Activated T-cell treated with anti-CD3 and anti-CD28 coated beads, Interleukin-2, amount 50 U/mL, for 48 hours (primary cell): ENCODE data around the gene KPNA1.
"Not testable (repeated sequence)": the region's sequence is repeated elsewhere in the genome, so short reads cannot be mapped to it uniquely, and the experiment has no call there.

ENCODE experiments used
- DNase-seq, 2 experiments: peaks; one replicate each; pipeline ENCODE4 v3.0.0-alpha.2; 2020

Gene KPNA1

GRCh38 chr3:122469659-122470058, 45.1 kb downstream of the KPNA1 start:
- no peak for DNase-seq

DNA sequence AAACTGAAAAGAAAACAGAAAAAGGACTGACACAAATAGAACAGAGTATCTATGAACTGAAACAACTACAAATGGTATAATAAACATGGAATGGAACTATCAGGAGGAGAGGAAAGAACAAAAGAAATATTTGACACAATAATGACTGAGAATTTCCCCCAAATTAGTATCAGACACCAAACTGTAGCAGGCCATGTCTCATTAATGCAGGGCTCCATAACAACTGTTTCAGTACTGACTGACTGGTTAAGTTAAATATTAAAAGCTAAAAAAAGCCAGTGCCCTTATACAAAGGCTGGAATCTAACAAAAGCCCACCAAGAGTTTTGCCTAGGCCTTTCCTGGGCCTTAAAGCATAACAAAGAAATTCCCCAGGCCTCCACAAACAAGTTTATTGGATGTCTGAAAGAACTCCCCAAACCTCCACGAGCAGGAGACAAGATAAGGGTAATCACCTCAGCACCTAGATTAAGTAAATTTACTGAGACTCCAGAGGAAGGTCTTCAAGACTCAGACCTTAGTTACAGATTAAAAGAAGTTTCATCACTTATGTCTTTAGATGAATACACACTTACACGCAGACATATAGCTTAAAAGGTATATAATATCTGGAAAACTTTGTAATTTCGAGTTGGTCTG, 45.7 kb downstream of the KPNA1 start:
- DNase-seq, result no peak

GRCh38 chr3:122466701-122467240, 48.0 kb downstream of the KPNA1 start:
- DNase-seq, result no peak

- no peak for DNase-seq
Observed at GRCh38 chr3:122464659-122465058, 50.1 kb downstream of the KPNA1 start.

GRCh38 chr3:122462406-122462805, 52.3 kb downstream of the KPNA1 start:
- no peak for DNase-seq

DNA sequence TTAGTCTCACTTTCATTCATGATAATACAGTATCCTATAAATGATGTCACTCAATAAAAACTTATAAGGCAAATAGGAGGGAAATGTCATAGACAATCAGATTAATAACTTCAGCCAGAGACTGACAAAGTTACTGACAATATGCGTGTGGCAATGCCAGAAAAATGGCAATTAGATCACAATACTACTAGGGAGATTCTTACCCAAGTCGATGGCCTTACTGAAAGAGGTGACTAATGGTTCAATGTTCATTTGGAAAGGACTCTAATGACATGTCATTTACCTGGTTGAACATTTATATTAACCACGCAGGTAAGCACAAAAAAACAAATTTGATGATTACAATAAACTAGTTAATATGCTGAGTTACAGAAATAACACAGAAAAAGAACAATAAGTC, 52.9 kb downstream of the KPNA1 start:
- no peak for DNase-seq

GRCh38 chr3:122458992-122459391, 55.7 kb downstream of the KPNA1 start:
- DNase-seq, result no peak

- DNase-seq, result no peak
Observed at GRCh38 chr3:122457706-122458105, 57.0 kb downstream of the KPNA1 start.

DNA sequence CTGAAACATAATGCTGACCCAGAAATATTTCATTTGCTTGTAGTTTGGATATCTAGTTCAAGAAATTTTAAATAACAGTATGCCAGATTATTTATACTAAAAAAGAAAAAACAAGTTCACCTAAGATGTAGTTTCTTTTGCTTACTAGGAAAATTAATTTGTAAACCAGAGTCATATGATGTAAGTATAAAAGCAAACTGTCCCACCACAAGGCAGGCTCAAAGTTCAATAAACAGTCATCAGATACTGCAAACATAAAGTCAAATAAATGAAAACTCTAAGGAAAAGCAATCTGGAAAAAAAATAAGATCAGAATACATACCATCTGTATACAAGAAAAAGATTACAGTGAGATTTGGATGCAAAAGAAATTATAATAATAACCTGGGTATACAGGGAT, 58.7 kb downstream of the KPNA1 start:
- DNase-seq, result no peak

DNA sequence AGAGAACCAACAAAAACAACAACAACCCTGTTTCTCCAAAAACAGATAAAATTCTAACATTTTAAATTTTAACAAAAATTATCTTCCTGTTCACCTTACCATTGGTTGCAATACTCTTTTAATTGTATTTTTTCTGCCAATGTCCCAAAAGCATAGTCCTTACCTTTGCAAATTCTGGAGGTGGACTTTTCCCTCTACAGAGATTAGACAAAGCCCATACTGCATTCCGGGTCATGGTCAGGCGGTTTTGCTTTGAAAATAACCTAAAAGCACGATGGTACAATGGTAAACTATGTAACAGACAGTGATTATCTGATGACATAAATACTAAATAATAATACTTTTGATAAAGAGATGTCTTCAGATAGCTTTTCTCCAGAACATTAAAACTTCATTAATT, 63.4 kb downstream of the KPNA1 start:
- no peak for DNase-seq

GRCh38 chr3:122448218-122448617, 66.5 kb downstream of the KPNA1 start:
- DNase-seq, result not testable (repeated sequence)

GRCh38 chr3:122444491-122444887, 70.2 kb downstream of the KPNA1 start:
- DNase-seq, result not testable (repeated sequence)

DNA sequence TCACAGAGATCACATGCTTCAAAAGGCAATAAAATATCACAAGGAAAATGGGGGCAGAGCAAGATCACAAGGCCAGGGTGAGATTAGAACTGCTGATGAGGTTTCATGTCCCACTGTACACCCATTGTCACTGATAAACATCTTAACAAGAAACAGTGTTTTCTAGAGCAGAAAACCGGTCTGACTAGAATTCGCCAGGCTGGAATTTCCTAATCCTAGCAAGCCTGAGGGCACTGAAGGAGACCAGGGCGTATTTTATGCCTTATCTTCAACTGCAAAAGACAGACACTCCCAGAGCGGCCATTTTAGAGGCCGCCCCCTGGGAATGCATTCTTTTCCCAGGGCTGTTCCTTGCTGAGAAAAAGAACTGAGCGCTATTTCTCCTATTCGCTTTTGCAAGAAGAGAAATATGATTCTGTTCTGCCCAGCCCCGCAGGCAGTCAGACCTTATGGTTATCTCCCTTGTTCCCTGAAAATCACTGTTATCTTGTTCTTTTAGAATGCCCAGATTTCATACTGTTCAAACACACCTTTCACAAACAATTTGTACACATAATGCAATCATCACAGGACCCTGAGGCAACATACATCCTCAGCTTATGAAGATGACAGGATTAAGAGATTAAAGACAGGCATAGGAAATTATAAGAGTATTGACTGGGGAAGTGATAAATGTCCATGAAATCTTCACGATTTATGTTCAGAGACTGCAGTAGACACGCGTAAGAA, 70.8 kb downstream of the KPNA1 start:
- not testable (repeated sequence) for DNase-seq

DNA sequence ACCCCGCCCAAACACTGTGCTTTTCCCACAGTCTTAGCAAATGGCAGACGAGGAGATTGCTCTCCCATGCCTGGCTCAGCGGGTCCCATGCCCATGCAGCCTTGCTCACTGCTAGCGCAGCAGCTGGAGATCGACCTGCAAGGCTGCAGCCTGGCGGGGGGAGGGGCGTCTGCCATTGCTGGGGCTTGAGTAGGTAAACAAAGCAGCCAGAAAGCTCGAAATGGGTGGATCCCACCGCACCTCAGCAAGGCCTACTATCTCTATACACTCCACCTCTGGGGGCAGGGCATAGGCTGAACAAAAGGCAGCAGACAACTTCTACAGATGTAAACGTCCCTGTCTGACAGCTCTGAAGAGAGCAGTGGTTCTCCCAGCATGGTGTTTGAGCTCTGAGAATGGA, 71.6 kb downstream of the KPNA1 start:
- no peak for DNase-seq

DNA sequence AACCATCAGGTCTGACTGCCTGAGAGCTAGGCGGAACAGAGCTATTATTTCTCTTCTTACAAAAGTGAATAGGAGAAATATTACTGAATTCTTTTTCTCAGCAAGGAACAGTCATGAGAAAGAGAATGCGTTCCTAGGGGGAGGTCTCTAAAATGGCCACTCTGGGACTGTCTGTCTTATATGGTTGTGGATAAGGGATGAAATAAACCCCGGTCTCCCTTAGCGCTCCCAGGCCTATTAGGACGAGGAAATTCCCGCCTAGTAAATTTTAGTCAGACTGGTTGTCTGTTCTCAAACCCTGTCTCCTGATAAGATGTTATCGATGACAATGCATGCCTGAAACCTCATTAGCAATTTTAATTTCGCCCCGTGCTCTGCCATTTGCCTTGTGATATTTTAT, 78.8 kb downstream of the KPNA1 start:
- no peak for DNase-seq

- DNase-seq, result no peak
Observed at GRCh38 chr3:122430371-122430770, 84.4 kb downstream of the KPNA1 start.

- no peak for DNase-seq
Observed at GRCh38 chr3:122427857-122428471, 86.8 kb downstream of the KPNA1 start.

DNA sequence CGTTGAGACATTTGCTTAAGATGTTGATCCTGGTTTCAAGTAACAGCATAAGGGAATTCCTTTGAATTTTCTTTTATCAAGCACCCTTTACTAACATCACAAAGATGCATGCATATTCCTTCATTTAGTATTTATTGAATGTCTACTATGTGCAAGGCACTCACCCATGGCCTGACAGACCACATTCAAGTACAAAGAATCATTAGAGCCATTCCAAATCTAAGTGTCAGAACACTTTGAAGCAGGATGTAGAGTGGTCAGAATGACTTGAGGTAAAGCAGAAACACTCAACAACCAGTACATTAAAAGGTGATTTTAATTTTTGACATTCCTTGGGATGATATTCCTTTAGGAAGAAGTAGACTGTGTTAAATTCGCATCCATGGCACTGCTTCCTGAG, 92.9 kb downstream of the KPNA1 start:
- no peak for DNase-seq

DNA sequence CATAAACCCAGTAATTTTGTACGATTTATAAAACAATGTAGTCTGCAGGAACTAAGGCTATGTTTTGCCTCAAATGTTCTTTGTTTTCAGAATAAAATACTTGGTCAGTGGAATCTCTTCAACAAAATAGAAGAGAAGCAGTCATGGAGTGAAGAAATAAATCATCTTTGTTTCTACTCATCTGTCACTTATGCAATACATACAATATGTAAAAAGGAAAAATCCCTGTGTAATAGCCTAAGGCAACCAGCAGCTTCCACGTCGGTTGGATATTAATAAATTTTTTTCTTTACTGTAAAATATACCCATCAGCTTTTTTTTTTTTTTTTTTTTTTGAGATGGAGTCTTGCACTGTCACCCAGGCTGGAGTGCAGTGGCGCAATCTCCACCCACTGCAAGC, 93.6 kb downstream of the KPNA1 start:
- no peak for DNase-seq

GRCh38 chr3:122416966-122417365, 97.8 kb downstream of the KPNA1 start:
- DNase-seq, result no peak

- peak; percentile 100 for DNase-seq
Observed at GRCh38 chr3:122415762-122416654, 98.7 kb downstream of the KPNA1 start, which contains the start of gene WDR5B. Gene WDR5B (minus strand): TSS chr3:122416062. CDS start chr3:122415528, 534 bp downstream.

DNA sequence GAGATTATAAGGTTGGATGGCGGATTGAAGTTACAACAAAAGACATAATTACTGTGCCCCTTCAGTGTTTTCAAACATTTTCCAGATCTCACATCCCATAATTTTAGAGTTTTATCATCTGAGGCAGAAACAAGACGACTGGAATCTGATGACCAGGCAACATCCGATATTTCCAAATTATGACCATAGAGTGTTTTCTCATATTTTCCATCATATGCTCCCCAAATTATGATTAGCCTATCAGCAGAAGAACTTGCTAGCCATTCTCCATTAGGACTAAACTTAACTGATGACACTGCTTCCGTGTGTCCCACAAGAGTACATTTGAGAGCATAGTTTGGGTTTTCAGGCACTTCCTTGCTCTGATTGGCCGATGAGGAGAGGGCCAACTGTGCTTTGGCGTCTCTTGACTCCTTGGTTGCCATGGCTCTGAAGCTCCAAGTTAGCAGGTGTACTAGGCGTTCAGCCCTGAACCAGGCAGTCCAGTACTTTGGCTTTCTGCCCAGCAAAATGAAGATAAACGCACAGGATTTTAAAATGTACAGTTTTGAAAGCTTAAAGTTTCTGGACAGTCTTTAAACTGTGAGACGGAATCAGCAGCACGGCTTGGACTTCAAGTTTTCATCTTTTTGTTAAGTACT, 99.5 kb downstream of the KPNA1 start:
- DNase-seq, result peak; percentile 54 to 60
